HK-2 (cell line): ENCODE measurements around the gene CRYL1.
A peak's percentile ranks its signal among the peaks of the same experiment; 100 is the strongest.

Experiments used
- DNase-seq: peaks from one replicate; pipeline ENCODE4 v3.0.0-alpha.2; 2018; ENCODE audit not compliant: unreplicated experiment

Gene CRYL1, protein sequence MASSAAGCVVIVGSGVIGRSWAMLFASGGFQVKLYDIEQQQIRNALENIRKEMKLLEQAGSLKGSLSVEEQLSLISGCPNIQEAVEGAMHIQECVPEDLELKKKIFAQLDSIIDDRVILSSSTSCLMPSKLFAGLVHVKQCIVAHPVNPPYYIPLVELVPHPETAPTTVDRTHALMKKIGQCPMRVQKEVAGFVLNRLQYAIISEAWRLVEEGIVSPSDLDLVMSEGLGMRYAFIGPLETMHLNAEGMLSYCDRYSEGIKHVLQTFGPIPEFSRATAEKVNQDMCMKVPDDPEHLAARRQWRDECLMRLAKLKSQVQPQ

DNA sequence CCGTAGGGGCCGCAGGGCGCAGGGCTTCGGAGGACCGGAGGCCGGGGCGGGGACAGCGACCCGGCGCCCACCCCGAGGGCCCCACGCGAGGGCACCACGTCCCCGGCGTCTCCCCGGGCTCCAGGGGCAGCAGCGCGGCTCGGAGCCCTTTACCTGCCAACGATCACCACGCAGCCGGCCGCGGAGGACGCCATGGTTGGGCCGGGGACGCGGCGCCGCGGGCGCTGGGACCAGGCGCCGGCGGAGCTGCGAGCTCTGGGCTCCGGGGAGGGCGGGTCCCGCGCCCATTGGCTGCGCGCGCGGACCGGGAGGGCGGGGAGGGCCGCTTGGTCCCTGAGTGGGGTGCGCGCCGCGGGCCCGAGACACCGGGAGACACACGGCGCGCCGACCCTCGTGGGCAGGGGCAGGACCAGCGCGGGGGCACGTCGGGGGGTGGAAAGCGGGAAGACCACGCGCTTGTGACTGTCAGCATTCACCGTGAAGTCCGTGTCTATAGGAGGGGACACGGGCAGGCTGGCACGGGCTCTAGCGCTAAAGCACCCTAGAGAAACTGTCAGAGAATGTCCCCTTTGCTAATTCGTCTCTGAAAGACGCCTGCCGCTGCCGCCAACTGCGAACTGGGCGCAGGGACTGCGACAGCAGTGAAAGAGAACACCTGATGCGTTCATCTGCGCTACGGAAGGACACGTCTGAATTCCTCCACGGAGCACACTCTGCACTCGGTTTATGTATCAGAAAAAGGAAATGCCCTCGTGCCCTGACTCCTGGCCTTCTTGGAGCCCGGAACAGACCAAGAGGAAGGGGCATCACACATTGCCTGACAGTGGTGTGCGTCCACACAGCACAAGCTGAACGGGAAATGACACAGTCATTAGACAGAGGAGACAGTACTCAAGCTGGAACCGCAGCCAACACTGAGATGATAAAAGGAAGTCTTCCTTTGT is at the start of gene CRYL1:
TSS of gene CRYL1 (minus strand) at position 257 of the 944 bp plus-strand sequence. CDS start at position 194, 63 bp downstream.
- peak; percentile 47 for DNase-seq

DNA sequence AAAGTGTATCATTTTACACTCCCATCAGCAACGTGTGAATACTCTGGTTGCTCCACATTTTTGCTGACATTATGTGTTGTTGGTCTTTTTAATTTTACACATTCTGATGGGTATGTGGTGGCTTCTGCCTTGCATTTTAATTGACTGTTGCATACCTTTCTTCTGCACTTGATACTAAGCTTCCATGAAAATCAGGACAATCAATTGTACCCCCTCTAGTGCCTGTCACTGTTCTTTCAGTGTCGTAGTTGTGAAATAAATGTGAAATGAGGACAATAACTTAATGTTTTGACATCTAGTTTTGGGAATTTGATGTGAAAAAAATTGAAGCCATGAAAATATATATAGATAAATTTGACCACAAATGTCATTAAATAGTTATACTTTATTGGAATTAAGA is 48.0 kb upstream of the CRYL1 start:
- no peak for DNase-seq

DNA sequence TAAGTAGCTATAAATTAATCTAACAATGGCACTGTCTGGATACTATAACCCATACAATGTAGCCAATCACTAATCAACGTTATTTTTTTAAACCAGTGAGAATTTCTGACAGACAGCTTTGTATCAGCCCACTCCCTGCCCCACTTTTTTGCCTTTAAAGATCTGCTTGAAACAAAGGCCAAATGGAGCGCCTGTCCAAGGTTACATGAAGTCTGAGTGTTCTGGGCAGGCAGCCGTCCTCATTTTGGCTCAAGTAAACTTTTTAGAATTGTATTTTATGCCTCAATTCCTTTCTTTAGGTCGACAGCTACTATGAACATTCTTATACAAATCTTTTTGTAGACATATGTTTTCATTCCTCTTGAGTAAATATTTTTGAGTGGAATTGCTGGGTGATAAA is 47.5 kb upstream of the CRYL1 start:
- DNase-seq, result no peak

DNA sequence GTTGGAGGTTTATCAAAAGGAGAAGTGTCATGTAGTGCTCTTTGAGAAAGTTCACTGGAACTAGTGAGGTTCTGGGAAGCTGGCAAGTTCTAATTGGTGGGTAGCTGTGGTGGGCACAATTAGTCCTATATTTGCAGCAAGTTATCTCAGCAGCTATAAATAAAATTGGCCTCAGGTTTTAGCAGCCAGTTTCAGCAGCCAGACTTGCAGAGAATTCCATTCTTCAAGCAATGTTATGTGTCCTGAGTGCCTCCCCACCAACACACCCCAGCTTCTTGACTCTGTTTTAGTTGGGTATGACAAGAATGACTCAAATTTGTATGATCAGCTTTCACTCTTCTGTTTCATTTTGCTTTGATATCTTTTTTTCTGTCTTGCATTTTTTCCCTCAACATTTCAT is 46.0 kb upstream of the CRYL1 start:
- no peak for DNase-seq

- DNase-seq, result no peak
These were observed 44.9 kb upstream of the CRYL1 start for GRCh38 chr13:20570517-20570916.

- no peak for DNase-seq
These were observed 42.3 kb upstream of the CRYL1 start for GRCh38 chr13:20567881-20568528.

DNA sequence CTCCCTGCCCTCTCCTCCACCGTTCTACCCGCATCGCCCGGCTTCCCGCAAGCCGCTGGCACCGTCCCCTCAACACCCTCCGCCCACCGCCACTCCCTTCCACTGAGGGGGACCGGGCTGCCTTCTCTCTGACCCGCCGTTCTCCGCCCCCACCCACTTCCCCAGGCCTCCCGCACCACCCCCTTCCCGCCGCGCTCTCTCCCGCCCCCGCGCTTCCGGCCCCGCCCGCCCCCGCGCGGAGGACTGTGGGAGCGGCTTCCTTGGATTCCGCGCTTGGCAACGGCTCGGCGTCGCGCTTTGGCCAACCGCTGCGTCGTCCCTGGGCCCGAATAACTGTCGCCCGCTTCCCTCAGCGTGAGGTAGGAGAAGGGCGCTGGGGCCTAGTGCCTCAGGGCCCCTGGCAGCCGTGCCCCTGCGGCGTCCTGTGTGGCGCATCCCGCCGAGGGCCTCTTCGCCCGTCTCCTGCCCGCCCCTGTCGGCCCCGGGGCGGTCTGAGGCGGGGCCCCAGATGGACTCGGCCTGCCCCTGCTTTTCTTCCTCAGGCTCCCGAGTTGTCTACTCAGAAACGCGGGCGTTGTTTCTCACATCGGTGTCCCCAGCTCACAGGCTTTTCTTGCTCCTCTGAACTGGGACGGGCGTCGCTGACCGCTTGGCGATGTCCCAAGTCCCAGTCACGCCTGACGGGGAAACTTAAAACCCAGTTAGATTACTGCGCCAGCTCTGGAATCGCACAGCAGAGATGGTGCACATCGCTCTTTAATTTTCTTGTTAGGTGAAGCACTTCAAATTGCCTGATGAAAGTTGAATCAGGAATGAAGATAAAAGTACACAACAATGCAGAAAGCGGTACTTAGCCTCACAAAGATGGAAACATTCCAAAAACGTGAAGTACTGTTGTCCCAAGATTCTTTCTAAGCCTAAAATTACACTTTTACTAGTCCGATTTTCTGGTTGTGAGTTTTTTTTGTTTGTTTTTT is 41.5 kb upstream of the CRYL1 start, which contains the start of gene IFT88:
TSS of gene IFT88 (plus strand) at position 260 of the 977 bp plus-strand sequence. CDS start 7,229 bp downstream, outside the sequence.
- peak; percentile 86 for DNase-seq

GRCh38 chr13:20566468-20566897 is 40.8 kb upstream of the CRYL1 start:
- no peak for DNase-seq

DNA sequence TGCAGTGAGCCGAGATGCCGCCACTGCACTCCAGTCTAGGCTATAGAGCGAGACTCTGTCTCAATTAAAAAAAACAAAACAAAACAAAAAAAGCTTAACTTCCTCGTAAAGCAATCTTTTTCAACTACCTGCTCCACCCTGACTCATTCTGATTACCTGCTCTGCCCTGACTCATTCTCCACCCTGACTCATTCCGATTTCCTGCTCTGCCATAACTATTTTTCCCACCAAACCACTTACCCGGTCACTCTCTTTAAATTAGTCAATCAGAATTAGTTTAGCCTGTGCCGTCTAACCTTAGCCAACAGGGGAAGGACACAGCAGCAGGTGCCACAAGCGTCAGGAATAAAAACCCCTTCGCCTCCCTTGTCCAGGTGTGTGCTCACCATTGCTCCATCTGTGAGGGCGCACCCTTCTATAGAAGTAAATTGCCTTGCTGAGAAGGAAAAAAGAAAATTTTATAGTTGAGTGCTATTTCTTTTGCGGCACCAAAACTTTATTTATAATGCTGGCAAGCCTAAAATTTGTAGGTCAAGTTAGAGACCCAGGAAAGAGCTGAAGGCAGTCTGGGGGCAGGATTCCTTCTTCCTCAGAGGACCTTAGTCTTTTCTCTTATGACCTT is 39.6 kb upstream of the CRYL1 start:
- DNase-seq, result no peak

- no peak for DNase-seq
These were observed 36.1 kb upstream of the CRYL1 start for GRCh38 chr13:20561741-20562140.

DNA sequence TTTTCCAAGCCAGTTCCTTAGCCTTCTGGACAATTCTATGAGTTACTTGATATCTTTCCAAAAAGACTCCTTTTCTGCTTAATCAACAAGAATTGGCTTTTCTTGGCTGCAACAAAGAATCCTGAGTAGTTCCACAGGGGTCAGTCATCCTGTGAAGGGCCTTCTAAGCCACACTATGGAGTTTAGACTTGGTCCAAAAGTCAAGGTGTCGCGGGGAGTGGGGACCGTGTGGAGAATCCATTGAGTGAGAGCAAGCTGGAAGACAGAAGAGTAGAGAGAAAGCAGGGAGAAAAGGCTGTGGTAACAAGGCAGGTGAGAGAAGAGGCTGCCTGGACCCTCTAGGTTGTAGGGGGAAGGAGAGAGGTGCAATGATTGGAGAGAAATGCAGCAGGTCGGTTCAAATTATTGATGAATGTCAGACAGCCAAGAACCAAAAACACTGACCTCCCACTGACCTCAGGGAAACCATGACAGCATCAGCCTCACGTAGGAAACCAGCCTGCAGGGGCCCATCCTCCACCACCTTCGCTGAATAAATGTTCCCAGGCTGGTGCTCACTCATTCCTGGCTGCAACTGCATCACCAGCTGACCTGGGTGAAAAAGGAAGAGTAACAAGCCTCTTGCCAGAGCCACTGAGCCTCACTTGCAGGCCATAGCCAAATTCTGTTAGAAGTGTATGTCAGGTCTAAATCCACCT is 34.2 kb upstream of the CRYL1 start:
- no peak for DNase-seq

DNA sequence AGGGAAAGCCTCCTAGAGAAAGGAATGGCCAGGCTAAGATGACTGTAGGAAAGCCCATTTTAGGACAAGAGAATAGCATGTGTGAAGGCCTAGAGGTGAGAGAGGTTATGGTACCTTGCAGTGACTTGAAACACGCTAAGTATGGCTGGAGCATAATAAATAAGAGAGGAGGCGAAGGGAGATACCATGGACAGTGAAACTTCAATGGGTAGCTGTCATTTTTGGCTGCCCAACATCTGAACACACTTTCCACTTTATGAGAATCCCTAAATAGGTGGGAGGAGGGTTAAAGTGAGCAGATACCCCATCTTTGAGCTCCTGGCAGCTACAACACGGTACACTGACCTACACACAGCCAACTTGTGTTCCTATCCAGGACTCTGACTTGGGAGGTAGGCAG is 33.3 kb upstream of the CRYL1 start:
- no peak for DNase-seq

DNA sequence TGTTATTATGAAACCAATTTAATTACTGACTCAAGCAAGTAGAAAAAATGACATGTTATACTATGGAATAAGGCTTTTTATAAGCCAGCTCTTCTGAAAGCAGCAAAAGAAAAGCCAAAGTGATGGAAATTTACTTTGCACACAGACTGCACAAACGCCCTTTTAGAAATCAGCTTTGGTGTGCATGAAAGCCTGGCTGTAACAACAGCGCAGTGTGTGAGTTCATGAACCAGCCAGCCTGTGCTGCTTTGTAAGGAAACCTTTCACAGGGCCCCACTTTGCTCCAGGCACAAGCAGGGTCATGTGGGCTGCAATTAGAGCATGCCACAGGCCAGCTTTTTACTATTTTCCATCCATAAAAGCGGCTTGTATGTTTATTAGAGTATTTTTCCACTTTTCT is 27.7 kb upstream of the CRYL1 start:
- DNase-seq, result no peak

- DNase-seq, result no peak
These were observed 25.1 kb upstream of the CRYL1 start for GRCh38 chr13:20550799-20551198.

GRCh38 chr13:20547479-20547908 is 21.8 kb upstream of the CRYL1 start:
- DNase-seq, result no peak

GRCh38 chr13:20546556-20546955 is 20.9 kb upstream of the CRYL1 start:
- no peak for DNase-seq

DNA sequence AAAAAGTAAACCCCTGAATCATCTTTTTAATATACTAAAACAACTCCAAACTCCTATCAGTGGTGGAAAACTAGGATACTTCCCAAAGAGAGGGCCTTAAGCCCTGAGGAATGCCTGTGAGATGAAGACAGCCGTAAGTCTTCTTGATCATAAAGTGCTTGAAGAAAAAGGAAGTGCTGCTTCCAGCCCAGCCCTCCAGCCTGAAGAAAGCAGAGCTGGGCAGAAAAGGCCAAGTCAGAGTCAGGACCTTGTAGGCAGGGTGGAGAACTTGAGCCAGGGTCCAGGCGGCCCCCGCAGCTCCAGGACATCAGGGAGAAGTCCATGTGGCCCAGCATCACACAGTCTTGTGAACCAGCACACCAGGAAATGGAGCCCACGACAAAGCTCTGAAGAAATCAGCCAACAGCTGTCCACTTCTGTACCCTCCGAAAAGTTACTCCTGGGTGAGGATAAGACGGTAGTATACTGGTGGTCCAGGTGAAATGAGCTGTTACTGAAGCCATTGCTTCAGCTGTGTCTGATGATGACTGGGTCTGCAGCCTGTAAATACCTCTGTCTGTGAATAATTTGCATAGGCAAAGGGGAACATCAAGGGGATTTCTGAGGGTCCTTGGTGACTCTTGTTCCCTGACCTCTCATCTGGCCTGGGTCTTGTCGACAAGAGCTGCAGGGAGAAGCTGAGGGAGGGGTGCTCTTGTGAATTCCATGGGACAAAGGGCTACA is 18.7 kb upstream of the CRYL1 start:
- no peak for DNase-seq

DNA sequence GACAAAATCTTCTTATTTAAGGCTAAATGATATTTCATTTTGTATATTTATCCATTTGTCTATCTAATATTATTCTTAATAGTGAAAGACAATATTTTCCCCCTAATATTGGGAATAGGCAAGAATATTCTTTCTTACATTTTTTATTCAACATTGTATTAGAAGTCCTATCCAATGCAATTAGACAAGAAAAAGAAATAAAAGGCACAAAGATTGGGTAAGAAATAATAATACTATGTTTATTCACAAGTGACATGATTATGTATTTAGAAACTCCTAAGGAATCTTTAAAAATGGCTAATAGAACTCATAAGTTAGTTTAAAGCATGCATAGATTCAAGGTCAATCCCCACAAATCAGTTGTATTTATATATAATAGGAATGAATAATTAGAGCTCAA is 11.3 kb upstream of the CRYL1 start:
- DNase-seq, result no peak

DNA sequence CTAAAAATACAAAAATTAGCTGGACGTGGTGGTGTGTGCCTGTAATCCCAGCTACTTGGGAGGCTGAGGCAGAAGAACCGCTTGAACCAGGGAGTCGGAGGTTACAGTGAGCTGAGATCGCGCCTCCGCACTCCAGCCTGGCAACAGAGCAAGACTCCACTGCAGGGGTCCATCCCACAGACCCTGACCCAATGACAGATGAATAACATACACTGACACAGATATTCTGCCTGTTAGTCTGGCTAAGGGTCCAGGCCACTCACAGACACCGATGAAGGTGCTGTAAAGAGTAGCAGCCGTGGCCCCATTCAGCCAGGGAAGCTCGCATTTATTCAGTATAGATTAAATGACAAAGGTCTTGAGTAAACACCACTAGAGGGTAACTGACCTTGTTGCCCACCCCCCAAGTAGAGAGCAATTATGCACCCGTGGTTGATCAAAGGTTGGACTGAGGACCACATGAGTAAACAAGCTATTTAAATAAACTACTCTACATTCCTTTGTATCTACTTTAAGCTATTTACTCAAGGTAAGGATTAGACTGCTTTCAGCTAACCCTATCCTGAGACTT is 8.5 kb upstream of the CRYL1 start:
- DNase-seq, result no peak
